Peyer's patch (tissue), 4 donors: Measurements from ENCODE around the gene SNX33. TPM values are rescaled to one million over a fixed set of nuclear protein-coding genes. Genes with fewer than 3 reads are reported as not detected.

ENCODE experiments used
- DNase-seq, 3 donors: peaks; one replicate each; pipeline ENCODE4 v3.0.0-alpha.2; 2017 to 2019
- H3K27ac ChIP-seq, 4 donors: fragments of 200-600 bp; sonication (generic); one replicate each; pipeline ENCODE4 v1.5.1; 2016 to 2019
- H3K27me3 ChIP-seq, 2 donors: fragments of 200-600 bp; sonication (generic); one replicate each; pipeline ENCODE4 v1.5.1; 2019
- H3K36me3 ChIP-seq, 3 donors: fragments of 200-600 bp; sonication (generic); one replicate each; pipeline ENCODE4 v1.5.1; 2016 to 2019
- H3K4me1 ChIP-seq, 4 donors: fragments of 200-600 bp; sonication (generic); one replicate each; pipeline ENCODE4 v1.5.1; 2016 to 2019
- H3K4me3 ChIP-seq, 4 donors: fragments of 200-600 bp; sonication (generic); 1 replicate in 3 of 4; 2 replicates in 1 of 4; pipeline ENCODE4 v1.5.1; 2016 to 2019; ENCODE audit warnings: mild to moderate bottlenecking in 1 of 4
- H3K9me3 ChIP-seq, 4 donors: fragments of 200-600 bp; sonication (generic); one replicate each; pipeline ENCODE4 v1.5.1; 2016 to 2019; ENCODE audit warnings: mild to moderate bottlenecking in 1 of 4
- POLR2A ChIP-seq, 2 donors: fragments of 450-650 bp; IDR thresholded peaks; one replicate each; pipeline ENCODE4 v1.5.1; 2017; ENCODE audit warnings: antibody characterized with exemption in 2 of 2, mild to moderate bottlenecking in 2 of 2, moderate library complexity in 2 of 2
- total RNA-seq, 4 donors: library from RNA; depleted of rRNA; stranded (reverse); fragments of >200 nt; gene quantifications; one replicate each; pipeline ENCODE4 v1.1.0, GENCODE V29; 2016
- TF ChIP-seq, protein P1 (sequence below), 6 experiments: fragments of 450-650 bp in 4 of 6; fragments of 200-600 bp in 2 of 6; sonication (generic) in 1 of 6; IDR thresholded peaks; one replicate each; pipeline ENCODE4 v1.5.1; 2017 to 2019; ENCODE audit warnings: antibody characterized with exemption in 6 of 6, mild to moderate bottlenecking in 3 of 6, moderate library complexity in 1 of 6

Gene SNX33
- total RNA-seq, 4 donors from 2014 or later, result 35.5 to 53.7 (median 49.5) TPM

DNA sequence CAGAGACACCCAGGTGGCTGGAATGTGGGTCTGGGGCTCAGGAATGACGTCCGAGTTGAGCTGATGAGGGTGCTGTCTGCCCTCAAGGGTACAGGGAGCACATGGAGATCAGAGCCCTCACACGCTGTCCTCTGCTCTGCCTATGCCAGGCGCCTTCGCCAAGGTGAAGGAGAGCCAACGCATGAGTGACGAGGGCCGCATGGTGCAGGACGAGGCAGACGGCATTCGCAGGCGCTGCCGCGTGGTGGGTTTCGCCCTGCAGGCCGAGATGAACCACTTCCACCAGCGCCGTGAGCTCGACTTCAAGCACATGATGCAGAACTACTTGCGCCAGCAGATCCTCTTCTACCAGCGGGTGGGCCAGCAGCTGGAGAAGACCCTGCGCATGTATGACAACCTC lies 9.1 kb downstream of the SNX33 start:
- DNase-seq, result no peak
- Histone ChIP-seq H3K27ac (no peak overlapping the region), H3K9me3 (no peaks in the 10 kb centered on the region), H3K4me1 (peaks cover 0 to 63% (median 3%) of the 10 kb centered on the region in 4 donors), H3K27me3 (no peaks in the 10 kb centered on the region), H3K36me3 (peaks cover 0 to 31% (median 0%) of the 10 kb centered on the region in 3 donors), H3K4me3 (no peak overlapping the region)
- TF ChIP-seq POLR2A (IDR thresholded peaks at IDR 0.05), result no peak
- TF ChIP-seq, protein P1, sequence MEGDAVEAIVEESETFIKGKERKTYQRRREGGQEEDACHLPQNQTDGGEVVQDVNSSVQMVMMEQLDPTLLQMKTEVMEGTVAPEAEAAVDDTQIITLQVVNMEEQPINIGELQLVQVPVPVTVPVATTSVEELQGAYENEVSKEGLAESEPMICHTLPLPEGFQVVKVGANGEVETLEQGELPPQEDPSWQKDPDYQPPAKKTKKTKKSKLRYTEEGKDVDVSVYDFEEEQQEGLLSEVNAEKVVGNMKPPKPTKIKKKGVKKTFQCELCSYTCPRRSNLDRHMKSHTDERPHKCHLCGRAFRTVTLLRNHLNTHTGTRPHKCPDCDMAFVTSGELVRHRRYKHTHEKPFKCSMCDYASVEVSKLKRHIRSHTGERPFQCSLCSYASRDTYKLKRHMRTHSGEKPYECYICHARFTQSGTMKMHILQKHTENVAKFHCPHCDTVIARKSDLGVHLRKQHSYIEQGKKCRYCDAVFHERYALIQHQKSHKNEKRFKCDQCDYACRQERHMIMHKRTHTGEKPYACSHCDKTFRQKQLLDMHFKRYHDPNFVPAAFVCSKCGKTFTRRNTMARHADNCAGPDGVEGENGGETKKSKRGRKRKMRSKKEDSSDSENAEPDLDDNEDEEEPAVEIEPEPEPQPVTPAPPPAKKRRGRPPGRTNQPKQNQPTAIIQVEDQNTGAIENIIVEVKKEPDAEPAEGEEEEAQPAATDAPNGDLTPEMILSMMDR (IDR thresholded peaks at IDR 0.05), result no peak

- H3K4me3 ChIP-seq, result no peak overlapping the region
- no peak for DNase-seq
- TF ChIP-seq POLR2A (IDR thresholded peaks at IDR 0.05), result no peak
- TF ChIP-seq, protein P1 (IDR thresholded peaks at IDR 0.05), result no peak
- no peaks in the 10 kb centered on the region for H3K9me3 ChIP-seq
- H3K27me3 ChIP-seq, result no peaks in the 10 kb centered on the region
- peak overlapping the region in 3 of 4 donors; percentile 31 to 79 (median 76) for H3K27ac ChIP-seq
- H3K4me1 ChIP-seq, result peaks cover 0 to 52% (median 1%) of the 10 kb centered on the region in 4 donors
- H3K36me3 ChIP-seq, result peaks cover 0 to 31% (median 0%) of the 10 kb centered on the region in 3 donors
Observed at GRCh38 chr15:75659141-75659771, 11.5 kb downstream of the SNX33 start.

- peaks cover 0 to 31% (median 0%) of the 10 kb centered on the region in 3 donors for H3K36me3 ChIP-seq
Observed at GRCh38 chr15:75659928-75660645, 12.4 kb downstream of the SNX33 start.

DNA sequence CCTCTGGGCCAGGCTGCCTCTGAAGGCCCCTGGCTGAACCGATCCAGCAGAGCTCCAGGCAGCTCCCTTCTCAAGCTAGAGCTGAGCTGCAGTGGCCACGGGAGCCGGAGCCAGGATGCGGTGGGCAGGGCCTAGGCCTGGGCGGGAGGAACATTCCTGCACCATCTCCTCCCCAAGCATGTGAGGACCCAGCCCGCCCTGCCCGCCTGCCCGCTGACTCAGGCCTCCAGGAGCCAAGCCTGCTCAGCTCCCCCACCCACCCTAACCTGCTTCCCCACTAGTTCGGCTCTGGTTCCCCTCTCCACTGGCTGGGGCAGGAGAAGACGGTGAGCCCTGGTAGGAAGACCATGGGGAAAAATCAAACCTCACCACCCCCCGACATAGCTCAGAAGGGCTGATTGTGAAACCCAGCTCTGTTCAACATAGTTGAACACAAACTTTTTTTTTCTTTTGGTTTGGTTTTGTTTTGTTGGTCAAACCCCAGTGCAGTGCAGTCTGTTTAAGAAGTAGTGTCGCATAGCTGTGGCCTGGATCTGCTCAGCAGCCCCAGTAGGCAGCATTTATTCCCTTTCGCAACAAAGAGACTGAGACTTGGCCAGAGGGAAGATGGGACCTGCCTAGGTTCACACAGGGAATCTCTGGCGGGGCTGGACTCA lies 13.5 kb downstream of the SNX33 start:
- no peaks in the 10 kb centered on the region for H3K27me3 ChIP-seq
- TF ChIP-seq, protein P1 (IDR thresholded peaks at IDR 0.05), result no peak
- no peak for TF ChIP-seq POLR2A (IDR thresholded peaks at IDR 0.05)
- peaks cover 0 to 29% (median 0%) of the 10 kb centered on the region in 3 donors for H3K36me3 ChIP-seq
- peak in 2 of 3 donors; percentile 70 to 81 for DNase-seq
- H3K4me1 ChIP-seq, result peaks cover 0 to 50% (median 1%) of the 10 kb centered on the region in 4 donors
- H3K27ac ChIP-seq, result peak overlapping the region; percentile 53 to 79 (median 71)
- no peaks in the 10 kb centered on the region for H3K9me3 ChIP-seq
- no peak overlapping the region for H3K4me3 ChIP-seq

More at GRCh38 chr15:75659928-75660645, 12.4 kb downstream of the SNX33 start:
- no peaks in the 10 kb centered on the region for H3K27me3 ChIP-seq
- peak overlapping the region in 3 of 4 donors; percentile 53 to 79 (median 76) for H3K27ac ChIP-seq
- no peak overlapping the region for H3K4me3 ChIP-seq
- DNase-seq, result no peak
- no peak for TF ChIP-seq POLR2A (IDR thresholded peaks at IDR 0.05)
- TF ChIP-seq, protein P1 (IDR thresholded peaks at IDR 0.05), result no peak
- H3K4me1 ChIP-seq, result peaks cover 0 to 50% (median 1%) of the 10 kb centered on the region in 4 donors
- H3K9me3 ChIP-seq, result no peaks in the 10 kb centered on the region

GRCh38 chr15:75661756-75662140 lies 14.0 kb downstream of the SNX33 start:
- no peak overlapping the region for H3K4me3 ChIP-seq
- no peak for DNase-seq
- H3K27me3 ChIP-seq, result no peaks in the 10 kb centered on the region
- H3K36me3 ChIP-seq, result peaks cover 0 to 24% (median 0%) of the 10 kb centered on the region in 3 donors
- peaks cover 0 to 55% (median 2%) of the 10 kb centered on the region in 4 donors for H3K4me1 ChIP-seq
- no peak for TF ChIP-seq POLR2A (IDR thresholded peaks at IDR 0.05)
- TF ChIP-seq, protein P1 (IDR thresholded peaks at IDR 0.05), result no peak
- H3K27ac ChIP-seq, result peak overlapping the region; percentile 53 to 79 (median 71)
- H3K9me3 ChIP-seq, result no peaks in the 10 kb centered on the region
